GM12874 (cell line): ENCODE results near the gene SLC9A9.

Experiments used
- CTCF ChIP-seq: IDR thresholded peaks from 2 replicates; pipeline ENCODE4 v1.5.1; 2011; ENCODE audit warnings: low read depth, mild to moderate bottlenecking, control low read depth, low read length, moderate library complexity; ENCODE audit not compliant: insufficient read depth

Gene SLC9A9

GRCh38 chr3:143313025-143313892 lies 535.0 kb downstream of the SLC9A9 start:
- TF ChIP-seq CTCF: no peak

- no peak for TF ChIP-seq CTCF
Measured at GRCh38 chr3:143311096-143311495, 537.2 kb downstream of the SLC9A9 start.

- TF ChIP-seq CTCF: no peak
Measured at GRCh38 chr3:143309705-143310104, 538.6 kb downstream of the SLC9A9 start.

- no peak for TF ChIP-seq CTCF
Measured at GRCh38 chr3:143307613-143308183, 540.6 kb downstream of the SLC9A9 start.

GRCh38 chr3:143306407-143306806 lies 541.9 kb downstream of the SLC9A9 start:
- no peak for TF ChIP-seq CTCF

GRCh38 chr3:143302638-143303171 lies 545.6 kb downstream of the SLC9A9 start:
- TF ChIP-seq CTCF: no peak

GRCh38 chr3:143301031-143301901 lies 547.0 kb downstream of the SLC9A9 start:
- TF ChIP-seq CTCF: no peak
